ENCODE measurements around the gene NRXN3.
"Not testable (repeated sequence)": the region's sequence is repeated elsewhere in the genome, so short reads cannot be mapped to it uniquely, and the experiment has no call there.

NRXN3 gene

GRCh38 chr14:79103764-79104163, 933.6 kb downstream of the NRXN3 start:
- TF ChIP-seq, protein P1, sequence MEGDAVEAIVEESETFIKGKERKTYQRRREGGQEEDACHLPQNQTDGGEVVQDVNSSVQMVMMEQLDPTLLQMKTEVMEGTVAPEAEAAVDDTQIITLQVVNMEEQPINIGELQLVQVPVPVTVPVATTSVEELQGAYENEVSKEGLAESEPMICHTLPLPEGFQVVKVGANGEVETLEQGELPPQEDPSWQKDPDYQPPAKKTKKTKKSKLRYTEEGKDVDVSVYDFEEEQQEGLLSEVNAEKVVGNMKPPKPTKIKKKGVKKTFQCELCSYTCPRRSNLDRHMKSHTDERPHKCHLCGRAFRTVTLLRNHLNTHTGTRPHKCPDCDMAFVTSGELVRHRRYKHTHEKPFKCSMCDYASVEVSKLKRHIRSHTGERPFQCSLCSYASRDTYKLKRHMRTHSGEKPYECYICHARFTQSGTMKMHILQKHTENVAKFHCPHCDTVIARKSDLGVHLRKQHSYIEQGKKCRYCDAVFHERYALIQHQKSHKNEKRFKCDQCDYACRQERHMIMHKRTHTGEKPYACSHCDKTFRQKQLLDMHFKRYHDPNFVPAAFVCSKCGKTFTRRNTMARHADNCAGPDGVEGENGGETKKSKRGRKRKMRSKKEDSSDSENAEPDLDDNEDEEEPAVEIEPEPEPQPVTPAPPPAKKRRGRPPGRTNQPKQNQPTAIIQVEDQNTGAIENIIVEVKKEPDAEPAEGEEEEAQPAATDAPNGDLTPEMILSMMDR (IDR thresholded peaks at IDR 0.05; ENCODE audit: extremely low read depth, insufficient read depth, missing control alignments), result no peak
- DNase-seq (ENCODE audit: low spot score), result no peak
- in situ Hi-C loops (cut with MboI; ENCODE audit: low pct_unique_long_range_greater_than_20kb, low sequenced_read_pairs, unreplicated experiment), result no loop called here

- in situ Hi-C loops (cut with MboI; ENCODE audit: low pct_unique_long_range_greater_than_20kb, low sequenced_read_pairs, unreplicated experiment); DNase-seq (ENCODE audit: low spot score): not testable (repeated sequence)
Observed at GRCh38 chr14:79110564-79110963, 940.4 kb downstream of the NRXN3 start.

- TF ChIP-seq, protein P1 (IDR thresholded peaks at IDR 0.05; ENCODE audit: extremely low read depth, insufficient read depth, missing control alignments), result no peak
- no peak for DNase-seq (ENCODE audit: low spot score)
- in situ Hi-C loops (cut with MboI; ENCODE audit: low pct_unique_long_range_greater_than_20kb, low sequenced_read_pairs, unreplicated experiment), result no loop called here
Observed at GRCh38 chr14:79111987-79112501, 941.9 kb downstream of the NRXN3 start.

- TF ChIP-seq, protein P1 (IDR thresholded peaks at IDR 0.05; ENCODE audit: extremely low read depth, insufficient read depth, missing control alignments), result no peak
- no peak for DNase-seq (ENCODE audit: low spot score)
- in situ Hi-C loops (cut with MboI; ENCODE audit: low pct_unique_long_range_greater_than_20kb, low sequenced_read_pairs, unreplicated experiment), result no loop called here
Observed at GRCh38 chr14:79117561-79117960, 947.4 kb downstream of the NRXN3 start.

- in situ Hi-C loops (cut with MboI; ENCODE audit: low pct_unique_long_range_greater_than_20kb, low sequenced_read_pairs, unreplicated experiment), result no loop called here
- no peak for DNase-seq (ENCODE audit: low spot score)
Observed at GRCh38 chr14:79118291-79118690, 948.1 kb downstream of the NRXN3 start.

DNA sequence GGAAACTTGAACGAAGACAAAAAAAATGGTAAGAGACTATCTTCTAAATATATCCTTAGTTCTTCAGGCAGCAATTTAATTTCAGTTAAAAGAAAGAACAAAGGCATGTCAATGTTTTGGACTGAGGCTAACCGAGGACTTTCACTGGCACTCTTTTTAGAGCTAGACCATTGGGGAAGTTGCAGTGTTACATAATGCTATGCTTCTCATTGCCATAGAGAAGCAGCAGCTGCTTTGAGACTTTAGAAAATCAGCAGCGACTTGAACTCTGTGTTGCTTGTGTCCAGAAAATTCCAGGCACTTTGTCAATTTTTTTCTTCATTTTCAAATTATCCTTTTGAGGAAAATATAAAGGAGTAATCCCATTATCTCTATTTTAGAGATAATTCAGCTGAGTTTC, 964.2 kb downstream of the NRXN3 start:
- TF ChIP-seq, protein P1 (IDR thresholded peaks at IDR 0.05; ENCODE audit: extremely low read depth, insufficient read depth, missing control alignments), result no peak
- in situ Hi-C loops (cut with MboI; ENCODE audit: low pct_unique_long_range_greater_than_20kb, low sequenced_read_pairs, unreplicated experiment), result no loop called here
- DNase-seq (ENCODE audit: low spot score), result no peak

More at GRCh38 chr14:79118291-79118690, 948.1 kb downstream of the NRXN3 start:
- TF ChIP-seq, protein P1 (IDR thresholded peaks at IDR 0.05; ENCODE audit: extremely low read depth, insufficient read depth, missing control alignments), result no peak

DNA sequence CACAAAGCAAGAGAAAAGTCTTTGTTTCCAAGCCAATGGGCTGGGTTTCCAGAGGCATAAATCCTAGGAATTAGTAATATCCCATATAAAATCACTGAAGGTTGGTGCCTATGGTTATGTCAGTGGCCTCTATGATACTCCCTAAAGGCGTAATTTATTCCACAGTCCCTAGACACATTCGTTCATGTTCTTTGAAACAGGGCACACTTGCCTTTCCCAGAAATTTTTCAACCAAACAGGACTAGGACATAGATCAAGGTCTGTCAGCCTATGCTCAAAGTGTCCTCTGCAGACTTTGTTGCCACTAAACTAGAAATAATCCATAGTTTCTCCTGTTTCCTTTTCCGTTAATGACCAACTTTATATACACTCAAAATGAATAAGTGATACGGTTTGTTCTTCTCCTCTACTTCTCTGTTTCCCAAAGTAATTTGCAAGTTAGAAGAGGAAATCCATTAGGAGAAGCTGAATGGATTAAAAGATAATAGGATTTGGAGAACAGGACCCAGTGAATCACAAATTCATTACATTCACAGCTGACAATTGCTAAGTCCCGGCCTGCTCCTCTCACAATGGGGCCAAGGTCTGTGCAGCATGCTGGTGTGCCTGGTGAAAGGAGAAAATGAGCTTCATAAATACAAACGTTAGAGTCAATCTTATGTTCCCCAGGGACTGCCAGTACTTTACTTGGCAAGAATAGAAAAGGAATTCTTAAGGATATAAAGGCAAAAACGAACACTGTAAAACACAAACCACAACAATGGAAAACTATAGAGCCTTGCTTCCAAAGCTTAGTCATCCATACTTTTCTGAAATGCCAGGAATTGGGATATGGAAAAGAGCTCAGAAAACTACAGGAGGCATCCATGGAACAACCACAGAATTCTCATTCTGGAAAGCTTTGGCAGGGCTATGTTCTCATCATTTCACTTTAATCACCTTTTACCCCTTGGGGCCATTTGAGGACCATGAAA, 966.2 kb downstream of the NRXN3 start:
- in situ Hi-C loops (cut with MboI; ENCODE audit: low pct_unique_long_range_greater_than_20kb, low sequenced_read_pairs, unreplicated experiment), result no loop called here
- TF ChIP-seq, protein P1 (IDR thresholded peaks at IDR 0.05; ENCODE audit: extremely low read depth, insufficient read depth, missing control alignments), result no peak

More for the DNA sequence above, 966.2 kb downstream of the NRXN3 start:
- DNase-seq (ENCODE audit: low spot score), result no peak
